ENCODE data around the gene ETV5. TPM values are rescaled to one million over a fixed set of nuclear protein-coding genes. Genes with fewer than 3 reads are reported as not detected.
"Not testable (repeated sequence)": the region's sequence is repeated elsewhere in the genome, so short reads cannot be mapped to it uniquely, and the experiment has no call there.

The ETV5 gene
- total and polyA plus RNA-seq, 9 of the 15 experiments (the other 6 are each of a cell fraction or from before 2014, with no cell fraction given) = 9.2 to 25.9 (median 15.9) TPM

DNA sequence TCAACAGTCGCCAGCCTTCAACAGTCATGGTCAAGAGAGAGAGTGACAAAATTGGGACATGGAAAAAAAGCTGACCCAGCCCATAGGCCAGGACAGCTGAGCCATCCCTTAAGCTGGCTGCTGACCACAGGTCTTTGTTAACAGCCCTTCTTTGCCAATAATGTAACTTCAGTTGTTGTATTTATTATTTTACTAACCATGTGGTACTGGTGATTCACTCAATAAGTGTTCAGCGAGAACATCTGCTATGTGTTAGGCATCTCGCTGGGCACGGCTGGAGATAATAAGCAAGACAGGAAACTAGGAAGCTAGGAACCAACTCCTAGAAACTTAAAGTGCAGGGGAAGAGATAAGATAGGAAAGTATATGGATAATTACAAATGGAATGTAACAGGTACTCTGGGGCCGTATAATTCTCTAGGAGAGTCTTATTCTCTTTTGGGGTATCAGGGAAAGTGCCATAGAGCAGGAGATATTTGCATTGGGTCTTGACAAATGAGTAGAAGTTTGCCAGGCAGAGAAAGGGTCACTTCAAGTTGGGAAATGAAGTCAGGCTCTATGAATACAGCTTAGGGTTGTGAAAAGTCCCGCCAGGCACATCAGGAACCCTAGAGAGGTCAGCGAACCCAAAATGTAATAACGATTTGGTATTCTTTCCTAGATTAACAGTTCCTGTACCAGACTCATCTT, 87.1 kb downstream of the ETV5 start:
- Histone ChIP-seq H3K27ac (ENCODE audit: extremely low read depth, low read depth, low read length) (no peak overlapping the region), H3K36me3 (ENCODE audit: control insufficient read depth, insufficient read depth, low read length) (no peaks in the 10 kb centered on the region), H3K4me1 (replicated peaks in 1 of 2; ENCODE audit: control insufficient read depth in 2 of 2, insufficient read depth in 2 of 2, low read length in 2 of 2) (no peaks in the 10 kb centered on the region), H3K27me3 (ENCODE audit: control insufficient read depth in 2 of 2, insufficient read depth in 2 of 2, low read length in 2 of 2) (peaks cover 13 to 37% of the 10 kb centered on the region in 2 experiments; a peak in 4 of 5 replicates), H3K4me2 (ENCODE audit: insufficient read depth, low read length) (no peak overlapping the region), H3K9ac (ENCODE audit: insufficient read depth in 1 of 2, low read depth in 2 of 2, low read length in 2 of 2) (no peak overlapping the region), H2AFZ (ENCODE audit: low read depth, low read length) (no peak overlapping the region), H3K9me1 (ENCODE audit: control insufficient read depth, insufficient read depth, low read length) (no peaks in the 10 kb centered on the region), H3K4me3 (no peak overlapping the region), H3K9me3 (replicated peaks; ENCODE audit: control insufficient read depth, insufficient read depth, low read depth, low read length) (no peaks in the 10 kb centered on the region; the same call in 1 of the 2 replicates), H4K20me1 (replicated peaks; ENCODE audit: control insufficient read depth, insufficient read depth, low read length) (no peaks in the 10 kb centered on the region), H3K79me2 (ENCODE audit: control insufficient read depth, insufficient read depth, low read length) (no peaks in the 10 kb centered on the region)
- in situ Hi-C loops (cut with MboI) (no loop called here), intact Hi-C loops (cut with micrococcal nuclease) (no loop called here)
- no peak for ATAC-seq
- CTCF ChIA-PET (ENCODE audit: low intra/inter-chr PET ratio) = no interaction called here
- BruUV-seq (replicated peaks) = no TSS peak
- POLR2A ChIA-PET = interaction anchor here (0.5 kb wide), 1 partner anchor 181 kb away, joined by 3 read pairs; no protein-coding TSS in a partner anchor
- no peak for TF ChIP-seq KLF16 (IDR thresholded peaks at IDR 0.05)
- no peak for TF ChIP-seq MCM5 (IDR thresholded peaks at IDR 0.05; ENCODE audit: low read depth)
- no peak for TF ChIP-seq PHF21A (IDR thresholded peaks at IDR 0.05; ENCODE audit: borderline replicate concordance, low read depth)
- no peak for TF ChIP-seq RNF2 (IDR thresholded peaks at IDR 0.05)
- DNase-seq (ENCODE audit: extremely low read depth in 1 of 4, low spot score in 3 of 4) = no peak
- FAIRE-seq = no peak
- WGBS (ENCODE audit: insufficient coverage, low coverage, missing lambda C conversion rate) = 7% methylated on average over 8 of the region's 8 CpGs

DNA sequence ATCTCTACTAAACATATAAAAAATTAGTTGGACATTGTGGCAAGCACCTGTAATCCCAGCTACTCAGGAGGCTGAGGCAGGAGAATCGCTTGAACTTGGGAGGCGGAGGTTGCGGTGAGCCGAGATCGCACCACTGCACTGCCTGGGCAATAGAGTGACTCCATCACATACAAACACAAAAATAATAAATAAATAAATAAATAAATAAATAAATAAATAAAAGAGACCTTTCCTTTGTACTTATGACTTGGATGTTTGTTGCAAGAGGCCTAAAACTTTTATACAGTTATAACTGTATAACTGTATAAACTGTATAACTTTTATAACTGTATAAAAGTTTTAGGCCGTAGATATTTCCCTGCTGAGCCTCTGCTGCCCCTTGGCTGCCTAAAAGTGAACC, 87.6 kb downstream of the ETV5 start:
- BruUV-seq (replicated peaks); ATAC-seq; in situ Hi-C loops (cut with MboI); H3K9ac ChIP-seq (ENCODE audit: insufficient read depth in 1 of 2, low read depth in 2 of 2, low read length in 2 of 2); H3K4me2 ChIP-seq (ENCODE audit: insufficient read depth, low read length); H3K4me3 ChIP-seq; CTCF ChIA-PET (ENCODE audit: low intra/inter-chr PET ratio); intact Hi-C loops (cut with micrococcal nuclease); POLR2A ChIA-PET; H4K20me1 ChIP-seq (replicated peaks; ENCODE audit: control insufficient read depth, insufficient read depth, low read length); H3K9me3 ChIP-seq (replicated peaks; ENCODE audit: control insufficient read depth, insufficient read depth, low read depth, low read length); H3K36me3 ChIP-seq (ENCODE audit: control insufficient read depth, insufficient read depth, low read length); H3K27ac ChIP-seq (ENCODE audit: extremely low read depth, low read depth, low read length); H3K4me1 ChIP-seq (replicated peaks in 1 of 2; ENCODE audit: control insufficient read depth in 2 of 2, insufficient read depth in 2 of 2, low read length in 2 of 2); H3K79me2 ChIP-seq (ENCODE audit: control insufficient read depth, insufficient read depth, low read length); FAIRE-seq; H3K9me1 ChIP-seq (ENCODE audit: control insufficient read depth, insufficient read depth, low read length); DNase-seq (ENCODE audit: extremely low read depth in 1 of 4, low spot score in 3 of 4); H2AFZ ChIP-seq (ENCODE audit: low read depth, low read length): not testable (repeated sequence)
- peaks cover 13 to 40% of the 10 kb centered on the region in 2 experiments; a peak in 4 of 5 replicates for H3K27me3 ChIP-seq (ENCODE audit: control insufficient read depth in 2 of 2, insufficient read depth in 2 of 2, low read length in 2 of 2)
- WGBS (ENCODE audit: insufficient coverage, low coverage, missing lambda C conversion rate) = 55% methylated on average over 6 of the region's 6 CpGs

- ATAC-seq; H3K9ac ChIP-seq (ENCODE audit: insufficient read depth in 1 of 2, low read depth in 2 of 2, low read length in 2 of 2); in situ Hi-C loops (cut with MboI); H3K4me2 ChIP-seq (ENCODE audit: insufficient read depth, low read length); H3K4me3 ChIP-seq; BruUV-seq (replicated peaks); H3K9me1 ChIP-seq (ENCODE audit: control insufficient read depth, insufficient read depth, low read length); H3K9me3 ChIP-seq (replicated peaks; ENCODE audit: control insufficient read depth, insufficient read depth, low read depth, low read length); DNase-seq (ENCODE audit: extremely low read depth in 1 of 4, low spot score in 3 of 4); H3K27ac ChIP-seq (ENCODE audit: extremely low read depth, low read depth, low read length); H3K36me3 ChIP-seq (ENCODE audit: control insufficient read depth, insufficient read depth, low read length); H2AFZ ChIP-seq (ENCODE audit: low read depth, low read length); H3K4me1 ChIP-seq (replicated peaks in 1 of 2; ENCODE audit: control insufficient read depth in 2 of 2, insufficient read depth in 2 of 2, low read length in 2 of 2); CTCF ChIA-PET (ENCODE audit: low intra/inter-chr PET ratio); H3K79me2 ChIP-seq (ENCODE audit: control insufficient read depth, insufficient read depth, low read length); intact Hi-C loops (cut with micrococcal nuclease); H4K20me1 ChIP-seq (replicated peaks; ENCODE audit: control insufficient read depth, insufficient read depth, low read length); FAIRE-seq: not testable (repeated sequence)
- peaks cover 14 to 27% of the 10 kb centered on the region in 2 experiments for H3K27me3 ChIP-seq (ENCODE audit: control insufficient read depth in 2 of 2, insufficient read depth in 2 of 2, low read length in 2 of 2)
- POLR2A ChIA-PET = interaction anchor here (0.6 to 1.0 kb wide), 2 partner anchors 13 to 187 kb away, joined by 3 to 4 read pairs; no protein-coding TSS in a partner anchor
- WGBS (ENCODE audit: insufficient coverage, low coverage, missing lambda C conversion rate) = 0% methylated on average over 2 of the region's 2 CpGs
Measured at GRCh38 chr3:186019288-186019687, 89.6 kb downstream of the ETV5 start.

Measured in K562 (cell line).